ENCODE measurements around the gene RETREG3. TPM values are rescaled to one million over a fixed set of nuclear protein-coding genes. Genes with fewer than 3 reads are reported as not detected.

RETREG3 gene
- total and polyA plus RNA-seq, 9 of the 15 experiments (the other 6 are each of a cell fraction or from before 2014, with no cell fraction given) = 4.1 to 39.0 (median 16.9) TPM

DNA sequence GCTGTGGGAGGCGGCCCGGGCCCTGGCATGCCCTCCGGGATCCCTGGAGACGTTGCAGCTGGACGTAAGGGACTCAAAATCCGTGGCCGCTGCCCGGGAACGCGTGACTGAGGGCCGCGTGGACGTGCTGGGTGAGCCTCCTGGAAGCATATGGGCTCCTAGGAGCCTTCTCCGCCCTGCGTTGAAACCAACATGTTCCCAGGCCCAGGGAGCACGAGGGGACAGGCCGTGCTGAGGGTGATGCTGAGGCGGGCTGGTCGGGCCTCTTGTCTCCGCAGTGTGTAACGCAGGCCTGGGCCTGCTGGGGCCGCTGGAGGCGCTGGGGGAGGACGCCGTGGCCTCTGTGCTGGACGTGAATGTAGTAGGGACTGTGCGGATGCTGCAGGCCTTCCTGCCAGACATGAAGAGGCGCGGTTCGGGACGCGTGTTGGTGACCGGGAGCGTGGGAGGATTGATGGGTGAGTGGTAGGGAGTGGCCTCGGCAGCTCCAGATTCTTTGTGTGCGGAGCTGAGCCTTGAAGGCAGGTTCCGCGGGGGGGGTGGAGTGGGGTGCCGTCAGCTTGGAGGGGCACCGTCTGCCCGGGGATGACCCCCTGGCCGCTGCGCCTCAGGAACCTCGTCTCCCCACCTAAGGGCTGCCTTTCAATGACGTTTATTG lies 55.9 kb downstream of the RETREG3 start (continued):
- TF ChIP-seq BRF1 (IDR thresholded peaks at IDR 0.05; ENCODE audit: borderline replicate concordance, extremely low read depth, insufficient read length) = no peak
- peak; percentile 67; the same call in 1 of the 2 replicates for TF ChIP-seq SAFB (IDR thresholded peaks at IDR 0.05; ENCODE audit: borderline replicate concordance, low read depth, low read length)
- no peak for TF ChIP-seq ZNF79 (CRISPR knock-in tag; IDR thresholded peaks at IDR 0.05; ENCODE audit: low read depth)
- TF ChIP-seq MTF1 (CRISPR knock-in tag; IDR thresholded peaks at IDR 0.05; ENCODE audit: borderline replicate concordance) = no peak
- no peak for TF ChIP-seq ZNF232 (CRISPR knock-in tag; IDR thresholded peaks at IDR 0.05)
- no peak; the same call in 1 of the 2 replicates for TF ChIP-seq MYNN (IDR thresholded peaks at IDR 0.05)
- TF ChIP-seq MYNN (CRISPR knock-in tag; IDR thresholded peaks at IDR 0.05) = no peak
- TF ChIP-seq ZNF311 (CRISPR knock-in tag; IDR thresholded peaks at IDR 0.05) = no peak
- TF ChIP-seq WHSC1 (IDR thresholded peaks at IDR 0.05; ENCODE audit: low read length) = no peak
- no peak for TF ChIP-seq RFX5 (IDR thresholded peaks at IDR 0.05; ENCODE audit: low read depth, low read length)
- TF ChIP-seq, protein P1, sequence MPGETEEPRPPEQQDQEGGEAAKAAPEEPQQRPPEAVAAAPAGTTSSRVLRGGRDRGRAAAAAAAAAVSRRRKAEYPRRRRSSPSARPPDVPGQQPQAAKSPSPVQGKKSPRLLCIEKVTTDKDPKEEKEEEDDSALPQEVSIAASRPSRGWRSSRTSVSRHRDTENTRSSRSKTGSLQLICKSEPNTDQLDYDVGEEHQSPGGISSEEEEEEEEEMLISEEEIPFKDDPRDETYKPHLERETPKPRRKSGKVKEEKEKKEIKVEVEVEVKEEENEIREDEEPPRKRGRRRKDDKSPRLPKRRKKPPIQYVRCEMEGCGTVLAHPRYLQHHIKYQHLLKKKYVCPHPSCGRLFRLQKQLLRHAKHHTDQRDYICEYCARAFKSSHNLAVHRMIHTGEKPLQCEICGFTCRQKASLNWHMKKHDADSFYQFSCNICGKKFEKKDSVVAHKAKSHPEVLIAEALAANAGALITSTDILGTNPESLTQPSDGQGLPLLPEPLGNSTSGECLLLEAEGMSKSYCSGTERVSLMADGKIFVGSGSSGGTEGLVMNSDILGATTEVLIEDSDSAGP (CRISPR knock-in tag; IDR thresholded peaks at IDR 0.05) = no peak
- TF ChIP-seq ATF7 (IDR thresholded peaks at IDR 0.05) = no peak
- TF ChIP-seq, protein P2, sequence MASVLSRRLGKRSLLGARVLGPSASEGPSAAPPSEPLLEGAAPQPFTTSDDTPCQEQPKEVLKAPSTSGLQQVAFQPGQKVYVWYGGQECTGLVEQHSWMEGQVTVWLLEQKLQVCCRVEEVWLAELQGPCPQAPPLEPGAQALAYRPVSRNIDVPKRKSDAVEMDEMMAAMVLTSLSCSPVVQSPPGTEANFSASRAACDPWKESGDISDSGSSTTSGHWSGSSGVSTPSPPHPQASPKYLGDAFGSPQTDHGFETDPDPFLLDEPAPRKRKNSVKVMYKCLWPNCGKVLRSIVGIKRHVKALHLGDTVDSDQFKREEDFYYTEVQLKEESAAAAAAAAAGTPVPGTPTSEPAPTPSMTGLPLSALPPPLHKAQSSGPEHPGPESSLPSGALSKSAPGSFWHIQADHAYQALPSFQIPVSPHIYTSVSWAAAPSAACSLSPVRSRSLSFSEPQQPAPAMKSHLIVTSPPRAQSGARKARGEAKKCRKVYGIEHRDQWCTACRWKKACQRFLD (CRISPR knock-in tag; IDR thresholded peaks at IDR 0.05) = no peak; the same call in 1 of the 2 replicates
- peak; percentile 68; the same call in 1 of the 2 replicates for TF ChIP-seq L3MBTL2 (IDR thresholded peaks at IDR 0.05)
- TF ChIP-seq ZKSCAN1 (IDR thresholded peaks at IDR 0.05; ENCODE audit: low read depth, low read length) = peak; percentile 53; the same call in 1 of the 2 replicates
- no peak for TF ChIP-seq ADNP (tag; IDR thresholded peaks at IDR 0.05)
- TF ChIP-seq PRMT5 (CRISPR knock-in tag; IDR thresholded peaks at IDR 0.05) = no peak
- 0 out of 4 replicates have a peak, but pooled peaks have one; percentile 23 to 35 for TF ChIP-seq MAZ (CRISPR knock-in tag; conservative IDR thresholded peaks at IDR 0.05 in 1 of 2, IDR thresholded peaks at IDR 0.05 in 1 of 2)
- no peak for TF ChIP-seq NFATC3 (IDR thresholded peaks at IDR 0.05)
- no peak for TF ChIP-seq MIER1 (IDR thresholded peaks at IDR 0.05; ENCODE audit: low read depth)
- TF ChIP-seq, protein P3, sequence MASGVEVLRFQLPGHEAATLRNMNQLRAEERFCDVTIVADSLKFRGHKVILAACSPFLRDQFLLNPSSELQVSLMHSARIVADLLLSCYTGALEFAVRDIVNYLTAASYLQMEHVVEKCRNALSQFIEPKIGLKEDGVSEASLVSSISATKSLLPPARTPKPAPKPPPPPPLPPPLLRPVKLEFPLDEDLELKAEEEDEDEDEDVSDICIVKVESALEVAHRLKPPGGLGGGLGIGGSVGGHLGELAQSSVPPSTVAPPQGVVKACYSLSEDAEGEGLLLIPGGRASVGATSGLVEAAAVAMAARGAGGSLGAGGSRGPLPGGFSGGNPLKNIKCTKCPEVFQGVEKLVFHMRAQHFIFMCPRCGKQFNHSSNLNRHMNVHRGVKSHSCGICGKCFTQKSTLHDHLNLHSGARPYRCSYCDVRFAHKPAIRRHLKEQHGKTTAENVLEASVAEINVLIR (CRISPR knock-in tag; IDR thresholded peaks at IDR 0.05) = no peak
- TF ChIP-seq ZNF707 (CRISPR knock-in tag; conservative IDR thresholded peaks at IDR 0.05) = no peak
- TF ChIP-seq, protein P4, sequence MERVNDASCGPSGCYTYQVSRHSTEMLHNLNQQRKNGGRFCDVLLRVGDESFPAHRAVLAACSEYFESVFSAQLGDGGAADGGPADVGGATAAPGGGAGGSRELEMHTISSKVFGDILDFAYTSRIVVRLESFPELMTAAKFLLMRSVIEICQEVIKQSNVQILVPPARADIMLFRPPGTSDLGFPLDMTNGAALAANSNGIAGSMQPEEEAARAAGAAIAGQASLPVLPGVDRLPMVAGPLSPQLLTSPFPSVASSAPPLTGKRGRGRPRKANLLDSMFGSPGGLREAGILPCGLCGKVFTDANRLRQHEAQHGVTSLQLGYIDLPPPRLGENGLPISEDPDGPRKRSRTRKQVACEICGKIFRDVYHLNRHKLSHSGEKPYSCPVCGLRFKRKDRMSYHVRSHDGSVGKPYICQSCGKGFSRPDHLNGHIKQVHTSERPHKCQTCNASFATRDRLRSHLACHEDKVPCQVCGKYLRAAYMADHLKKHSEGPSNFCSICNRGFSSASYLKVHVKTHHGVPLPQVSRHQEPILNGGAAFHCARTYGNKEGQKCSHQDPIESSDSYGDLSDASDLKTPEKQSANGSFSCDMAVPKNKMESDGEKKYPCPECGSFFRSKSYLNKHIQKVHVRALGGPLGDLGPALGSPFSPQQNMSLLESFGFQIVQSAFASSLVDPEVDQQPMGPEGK (CRISPR knock-in tag; IDR thresholded peaks at IDR 0.05; ENCODE audit: borderline replicate concordance) = no peak
- peak; percentile 53; the same call in 1 of the 2 replicates for TF ChIP-seq MTA3 (IDR thresholded peaks at IDR 0.05; ENCODE audit: borderline replicate concordance)
